HepG2 (cell line): ENCODE data around the gene TLE2. TPM values are rescaled to one million over a fixed set of nuclear protein-coding genes. Genes with fewer than 3 reads are reported as not detected.

Experiments
- AGO2 ChIP-seq: fragments of 200-400 bp; formaldehyde crosslinking; optimal IDR thresholded peaks from 2 replicates; pipeline ENCODE3; 2017; ENCODE audit warnings: mild to moderate bottlenecking, low read depth, low read length, moderate library complexity
- HES4 ChIP-seq: sonication (generic); formaldehyde crosslinking; IDR thresholded peaks from 2 replicates; pipeline ENCODE4 v1.9.0; 2021; ENCODE audit warnings: mild to moderate bottlenecking, missing genetic modification reagents, borderline replicate concordance
- HMGXB4 ChIP-seq, 2 experiments: sonication (generic) in 1 of 2; formaldehyde crosslinking in 1 of 2; IDR thresholded peaks; 2 replicates each; pipeline versions ENCODE4 v1.4.0 to v1.6.1; 2018 to 2020; ENCODE audit warnings: missing genetic modification reagents in 2 of 2, borderline replicate concordance in 1 of 2, low read depth in 1 of 2, mild to moderate bottlenecking in 1 of 2, missing biosample characterization in 1 of 2
- MIXL1 ChIP-seq: IDR thresholded peaks from 2 replicates; pipeline ENCODE4 v1.6.1; 2016
- NFRKB ChIP-seq: fragments of 450-650 bp; IDR thresholded peaks from 2 replicates; pipeline ENCODE4 v1.6.1; 2017
- SALL1 ChIP-seq: sonication (generic); formaldehyde crosslinking; IDR thresholded peaks from 2 replicates; pipeline ENCODE4 v1.8.0; 2022; ENCODE audit warnings: mild to moderate bottlenecking, missing genetic modification reagents
- SRSF1 ChIP-seq: fragments of 200-400 bp; formaldehyde crosslinking; optimal IDR thresholded peaks from 2 replicates; pipeline ENCODE3; 2017; ENCODE audit warnings: mild to moderate bottlenecking, low read depth, low read length, moderate library complexity
- TEAD3 ChIP-seq: optimal IDR thresholded peaks from 2 replicates; pipeline ENCODE3; 2016; ENCODE audit warnings: borderline replicate concordance
- YY1 ChIP-seq: IDR thresholded peaks from 2 replicates; pipeline ENCODE4 v1.6.1; 2011; ENCODE audit warnings: low read length, low read depth, moderate library complexity, mild to moderate bottlenecking; ENCODE audit not compliant: insufficient read depth, insufficient replicate concordance
- ZNF264 ChIP-seq: sonication (generic); formaldehyde crosslinking; IDR thresholded peaks from 2 replicates; pipeline ENCODE4 v1.4.0; 2020; ENCODE audit warnings: missing genetic modification reagents
- polyA plus RNA-seq, 8 experiments: library from polyadenylated mRNA; depleted of rRNA in 3 of 8; stranded (reverse) in 7 of 8; unstranded in 1 of 8; fragments of >200 nt; fragmentation: Illumina TruSeq in 4 of 8; extraction: Trizol in 4 of 8; gene quantifications; 2 replicates each; pipeline versions ENCODE4 v1.2.1 to v1.2.3, GENCODE V29; 2011 to 2016; ENCODE audit warnings: low read depth in 4 of 8, missing spikeins in 1 of 8, mixed read lengths in 1 of 8; ENCODE audit not compliant: insufficient read depth in 1 of 8
- total RNA-seq, 5 experiments: library from RNA; depleted of rRNA; stranded (reverse); fragments of >200 nt; fragmentation: Illumina TruSeq; extraction: Trizol; gene quantifications; 2 replicates each; pipeline ENCODE4 v1.2.3, GENCODE V29; 2016; ENCODE audit warnings: low read depth in 1 of 5
- TF ChIP-seq, protein P1 (sequence below): sonication (generic); formaldehyde crosslinking; IDR thresholded peaks from 2 replicates; pipeline ENCODE4 v1.4.0; 2020; ENCODE audit warnings: missing genetic modification reagents, mild to moderate bottlenecking, borderline replicate concordance
- TF ChIP-seq, protein P2 (sequence below): IDR thresholded peaks from 2 replicates; pipeline ENCODE4 v1.6.1; 2016; ENCODE audit warnings: mild to moderate bottlenecking

Gene TLE2
- total and polyA plus RNA-seq, 2 of the 13 experiments (the other 11 are each of a cell fraction or from before 2014, with no cell fraction given), result 0.07 to 0.81 TPM

GRCh38 chr19:3061182-3062161, 32.4 kb upstream of the TLE2 start (continued):
- TF ChIP-seq, protein P1, sequence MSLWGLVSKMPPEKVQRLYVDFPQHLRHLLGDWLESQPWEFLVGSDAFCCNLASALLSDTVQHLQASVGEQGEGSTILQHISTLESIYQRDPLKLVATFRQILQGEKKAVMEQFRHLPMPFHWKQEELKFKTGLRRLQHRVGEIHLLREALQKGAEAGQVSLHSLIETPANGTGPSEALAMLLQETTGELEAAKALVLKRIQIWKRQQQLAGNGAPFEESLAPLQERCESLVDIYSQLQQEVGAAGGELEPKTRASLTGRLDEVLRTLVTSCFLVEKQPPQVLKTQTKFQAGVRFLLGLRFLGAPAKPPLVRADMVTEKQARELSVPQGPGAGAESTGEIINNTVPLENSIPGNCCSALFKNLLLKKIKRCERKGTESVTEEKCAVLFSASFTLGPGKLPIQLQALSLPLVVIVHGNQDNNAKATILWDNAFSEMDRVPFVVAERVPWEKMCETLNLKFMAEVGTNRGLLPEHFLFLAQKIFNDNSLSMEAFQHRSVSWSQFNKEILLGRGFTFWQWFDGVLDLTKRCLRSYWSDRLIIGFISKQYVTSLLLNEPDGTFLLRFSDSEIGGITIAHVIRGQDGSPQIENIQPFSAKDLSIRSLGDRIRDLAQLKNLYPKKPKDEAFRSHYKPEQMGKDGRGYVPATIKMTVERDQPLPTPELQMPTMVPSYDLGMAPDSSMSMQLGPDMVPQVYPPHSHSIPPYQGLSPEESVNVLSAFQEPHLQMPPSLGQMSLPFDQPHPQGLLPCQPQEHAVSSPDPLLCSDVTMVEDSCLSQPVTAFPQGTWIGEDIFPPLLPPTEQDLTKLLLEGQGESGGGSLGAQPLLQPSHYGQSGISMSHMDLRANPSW, result no peak
- TF ChIP-seq NFRKB, result no peak
- 0 out of 2 replicates have a peak, but pooled peaks have one; percentile 52 for TF ChIP-seq HES4 (CRISPR knock-in tag)
- peak; percentile 1 for TF ChIP-seq YY1
- peak; percentile 25 for TF ChIP-seq TEAD3
- TF ChIP-seq MIXL1 (CRISPR knock-in tag), result no peak
- peak; percentile 96 for TF ChIP-seq SRSF1
- TF ChIP-seq, protein P2, sequence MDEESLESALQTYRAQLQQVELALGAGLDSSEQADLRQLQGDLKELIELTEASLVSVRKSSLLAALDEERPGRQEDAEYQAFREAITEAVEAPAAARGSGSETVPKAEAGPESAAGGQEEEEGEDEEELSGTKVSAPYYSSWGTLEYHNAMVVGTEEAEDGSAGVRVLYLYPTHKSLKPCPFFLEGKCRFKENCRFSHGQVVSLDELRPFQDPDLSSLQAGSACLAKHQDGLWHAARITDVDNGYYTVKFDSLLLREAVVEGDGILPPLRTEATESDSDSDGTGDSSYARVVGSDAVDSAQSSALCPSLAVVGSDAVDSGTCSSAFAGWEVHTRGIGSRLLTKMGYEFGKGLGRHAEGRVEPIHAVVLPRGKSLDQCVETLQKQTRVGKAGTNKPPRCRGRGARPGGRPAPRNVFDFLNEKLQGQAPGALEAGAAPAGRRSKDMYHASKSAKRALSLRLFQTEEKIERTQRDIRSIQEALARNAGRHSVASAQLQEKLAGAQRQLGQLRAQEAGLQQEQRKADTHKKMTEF (CRISPR knock-in tag), result peak; percentile 36; the same call in 1 of the 2 replicates
- TF ChIP-seq ZNF264 (CRISPR knock-in tag), result no peak
- peak in 1 of 2 experiments; percentile 38; a peak in 1 of 4 replicates for TF ChIP-seq HMGXB4 (CRISPR knock-in tag; IDR thresholded peaks at IDR 0.05; ENCODE audit: borderline replicate concordance in 1 of 2, low read depth in 1 of 2)
- peak; percentile 56 for TF ChIP-seq AGO2
- TF ChIP-seq SALL1 (CRISPR knock-in tag), result peak; percentile 31; the same call in 1 of the 2 replicates
